Fibroblast of lung (primary cell): ENCODE data around the gene UTY. TPM values are rescaled to one million over a fixed set of nuclear protein-coding genes. Genes with fewer than 3 reads are reported as not detected.

Experiments
- DNase-seq, 2 donors: peaks; one replicate each; pipeline versions ENCODE4 v3.0.0 to v3.0.0-alpha.2; 2010; ENCODE audit warnings: low read depth in 2 of 2
- H2AFZ ChIP-seq: 2 replicates; pipeline ENCODE4 v1.5.1; 2012; ENCODE audit warnings: low read length, control low read depth, inconsistent platforms
- H3K27ac ChIP-seq: 2 replicates; pipeline ENCODE4 v1.5.1; 2011; ENCODE audit warnings: low read length, control low read depth; ENCODE audit not compliant: insufficient read depth
- H3K27me3 ChIP-seq: 2 replicates; pipeline ENCODE4 v1.5.1; 2011; ENCODE audit warnings: mild to moderate bottlenecking, low read length; ENCODE audit not compliant: control insufficient read depth, insufficient read depth
- H3K36me3 ChIP-seq: 2 replicates; pipeline ENCODE4 v1.5.1; 2011; ENCODE audit warnings: low read length; ENCODE audit not compliant: control insufficient read depth, insufficient read depth
- H3K4me1 ChIP-seq: 2 replicates; pipeline ENCODE4 v1.5.1; 2011; ENCODE audit warnings: low read length; ENCODE audit not compliant: control insufficient read depth, insufficient read depth; ENCODE audit errors: extremely low read depth
- H3K4me2 ChIP-seq: 2 replicates; pipeline ENCODE4 v1.5.1; 2011; ENCODE audit warnings: low read length, control low read depth; ENCODE audit not compliant: insufficient read depth; ENCODE audit errors: extremely low read depth
- H3K4me3 ChIP-seq, 4 experiments: fragments of 200-600 bp in 1 of 4; sonication (generic) in 1 of 4; replicated peaks in 1 of 4; 2 replicates each; pipeline ENCODE4 v1.5.1; 2011 to 2016; ENCODE audit warnings: low read length in 4 of 4, low read depth in 3 of 4, mild to moderate bottlenecking in 3 of 4, control low read depth in 2 of 4, inconsistent platforms in 1 of 4, mixed read lengths in 1 of 4; ENCODE audit not compliant: insufficient read depth in 1 of 4; ENCODE audit errors: control extremely low read depth in 1 of 4
- H3K79me2 ChIP-seq: 2 replicates; pipeline ENCODE4 v1.5.1; 2012; ENCODE audit warnings: mild to moderate bottlenecking, low read length, inconsistent platforms; ENCODE audit not compliant: control insufficient read depth, insufficient read depth
- H3K9ac ChIP-seq: 2 replicates; pipeline ENCODE4 v1.5.1; 2011; ENCODE audit warnings: mild to moderate bottlenecking, low read length, control low read depth; ENCODE audit not compliant: insufficient read depth
- H3K9me3 ChIP-seq: 2 replicates; pipeline ENCODE4 v1.5.1; 2012; ENCODE audit warnings: low read depth, low read length; ENCODE audit not compliant: control insufficient read depth, insufficient read depth
- H4K20me1 ChIP-seq: 2 replicates; pipeline ENCODE4 v1.5.1; 2011; ENCODE audit warnings: low read length; ENCODE audit not compliant: control insufficient read depth, insufficient read depth; ENCODE audit errors: extremely low read depth
- CTCF ChIP-seq, 2 donors: IDR thresholded peaks in 1 of 2; conservative IDR thresholded peaks in 1 of 2; 1 replicate in 1 of 2; 2 replicates in 1 of 2; pipeline ENCODE4 v1.5.1; 2011 to 2012; ENCODE audit warnings: low read length in 2 of 2, control low read depth in 1 of 2, inconsistent platforms in 1 of 2, low read depth in 1 of 2, mild to moderate bottlenecking in 1 of 2
- EZH2 ChIP-seq: IDR thresholded peaks from 2 replicates; pipeline ENCODE4 v1.5.1; 2012; ENCODE audit warnings: low read length, control low read depth, mild to moderate bottlenecking; ENCODE audit errors: missing control alignments
- polyA plus RNA-seq, 2 donors: library from polyadenylated mRNA; depleted of rRNA in 1 of 2; stranded (reverse) in 1 of 2; unstranded in 1 of 2; fragments of >200 nt; gene quantifications; 2 replicates each; pipeline ENCODE4 v1.2.1, GENCODE V29; 2011 to 2012; ENCODE audit warnings: missing spikeins in 1 of 2
- total RNA-seq: library from RNA; depleted of rRNA; stranded (reverse); fragments of >200 nt; gene quantifications from 2 replicates; pipeline ENCODE4 v1.2.1, GENCODE V29; 2014

The UTY gene
- total and polyA plus RNA-seq, 2 donors (not counting 1 experiment from before 2014, with no cell fraction given), result 7.7 TPM; not detected in 1

- Histone ChIP-seq H3K9ac (no peak overlapping the region), H3K27ac (no peak overlapping the region), H3K4me3 (no peak overlapping the region), H2AFZ (no peak overlapping the region), H3K36me3 (no peaks in the 10 kb centered on the region), H3K4me1 (no peaks in the 10 kb centered on the region), H3K4me2 (no peak overlapping the region), H3K27me3 (no peaks in the 10 kb centered on the region), H3K9me3 (no peaks in the 10 kb centered on the region), H3K79me2 (no peaks in the 10 kb centered on the region), H4K20me1 (no peaks in the 10 kb centered on the region)
- DNase-seq, result no peak
- TF ChIP-seq CTCF (conservative IDR thresholded peaks at IDR 0.05 in 1 of 2, IDR thresholded peaks at IDR 0.05 in 1 of 2; ENCODE audit: low read depth in 1 of 2, low read length in 2 of 2), result no peak
These were observed 109.6 kb downstream of the UTY start for GRCh38 chrY:13370245-13370644.

GRCh38 chrY:13368513-13368845 is 111.4 kb downstream of the UTY start:
- no peak overlapping the region for H3K9ac ChIP-seq
- H2AFZ ChIP-seq, result no peak overlapping the region
- H3K4me1 ChIP-seq, result no peaks in the 10 kb centered on the region
- H3K36me3 ChIP-seq, result no peaks in the 10 kb centered on the region
- no peak for DNase-seq
- no peak overlapping the region for H3K4me3 ChIP-seq
- no peak for TF ChIP-seq EZH2
- no peak for TF ChIP-seq CTCF (conservative IDR thresholded peaks at IDR 0.05 in 1 of 2, IDR thresholded peaks at IDR 0.05 in 1 of 2; ENCODE audit: low read depth in 1 of 2, low read length in 2 of 2)
- H3K9me3 ChIP-seq, result no peaks in the 10 kb centered on the region
- no peak overlapping the region for H3K27ac ChIP-seq
- no peaks in the 10 kb centered on the region for H4K20me1 ChIP-seq
- no peaks in the 10 kb centered on the region for H3K27me3 ChIP-seq
- H3K79me2 ChIP-seq, result no peaks in the 10 kb centered on the region
- no peak overlapping the region for H3K4me2 ChIP-seq

GRCh38 chrY:13363641-13364040 is 116.2 kb downstream of the UTY start:
- peak in 1 of 2 donors; percentile 54 for DNase-seq
- H3K4me1 ChIP-seq, result no peaks in the 10 kb centered on the region
- H4K20me1 ChIP-seq, result no peaks in the 10 kb centered on the region
- no peak overlapping the region for H3K27ac ChIP-seq
- no peaks in the 10 kb centered on the region for H3K9me3 ChIP-seq
- no peaks in the 10 kb centered on the region for H3K27me3 ChIP-seq
- H3K9ac ChIP-seq, result no peak overlapping the region
- H2AFZ ChIP-seq, result no peak overlapping the region
- TF ChIP-seq EZH2 (no peak), CTCF (conservative IDR thresholded peaks at IDR 0.05 in 1 of 2, IDR thresholded peaks at IDR 0.05 in 1 of 2; ENCODE audit: low read depth in 1 of 2, low read length in 2 of 2) (no peak)
- no peaks in the 10 kb centered on the region for H3K79me2 ChIP-seq
- no peak overlapping the region for H3K4me2 ChIP-seq
- H3K4me3 ChIP-seq, result no peak overlapping the region
- H3K36me3 ChIP-seq, result no peaks in the 10 kb centered on the region
